ENCODE data around the gene RELL2. TPM values are rescaled to one million over a fixed set of nuclear protein-coding genes. Genes with fewer than 3 reads are reported as not detected.

RELL2 gene
- total RNA-seq, 4 donors from 2014 or later: 8.0 to 13.2 (median 10.6) TPM

GRCh38 chr5:141623611-141624010 lies 13.2 kb upstream of the RELL2 start:
- Histone ChIP-seq H3K4me3 (no peak overlapping the region), H3K4me1 (no peaks in the 10 kb centered on the region), H3K36me3 (peaks cover 0 to 76% (median 0%) of the 10 kb centered on the region in 3 donors), H3K27me3 (no peaks in the 10 kb centered on the region), H3K9me3 (no peaks in the 10 kb centered on the region), H3K27ac (peak overlapping the region in 3 of 4 donors; percentile 45 to 55 (median 49))
- DNase-seq: no peak
- TF ChIP-seq POLR2A (IDR thresholded peaks at IDR 0.05) (no peak), CTCF (IDR thresholded peaks at IDR 0.05) (no peak)

- no peak overlapping the region for H3K4me3 ChIP-seq
- H3K27me3 ChIP-seq: no peaks in the 10 kb centered on the region
- H3K4me1 ChIP-seq: no peaks in the 10 kb centered on the region
- no peak overlapping the region for H3K27ac ChIP-seq
- no peak for DNase-seq
- H3K9me3 ChIP-seq: no peaks in the 10 kb centered on the region
- H3K36me3 ChIP-seq: peaks cover 0 to 62% (median 0%) of the 10 kb centered on the region in 3 donors
- no peak for TF ChIP-seq CTCF (IDR thresholded peaks at IDR 0.05)
- no peak for TF ChIP-seq POLR2A (IDR thresholded peaks at IDR 0.05)
Observed at GRCh38 chr5:141628175-141628788, 8.5 kb upstream of the RELL2 start.

- no peak for TF ChIP-seq POLR2A (IDR thresholded peaks at IDR 0.05)
- no peak for TF ChIP-seq CTCF (IDR thresholded peaks at IDR 0.05)
- Histone ChIP-seq H3K4me3 (no peak overlapping the region), H3K9me3 (no peaks in the 10 kb centered on the region), H3K4me1 (peaks cover 0 to 11% (median 3%) of the 10 kb centered on the region in 4 donors), H3K27ac (no peak overlapping the region), H3K36me3 (peaks cover 0 to 42% (median 0%) of the 10 kb centered on the region in 3 donors), H3K27me3 (no peaks in the 10 kb centered on the region)
- DNase-seq: no peak
Observed at GRCh38 chr5:141630570-141631140, 6.1 kb upstream of the RELL2 start.

GRCh38 chr5:141632650-141633049 lies 4.1 kb upstream of the RELL2 start:
- Histone ChIP-seq H3K4me3 (no peak overlapping the region), H3K4me1 (peaks cover 0 to 15% (median 8%) of the 10 kb centered on the region in 4 donors), H3K27ac (no peak overlapping the region), H3K9me3 (no peaks in the 10 kb centered on the region), H3K36me3 (peaks cover 0 to 24% (median 0%) of the 10 kb centered on the region in 3 donors), H3K27me3 (no peaks in the 10 kb centered on the region)
- TF ChIP-seq CTCF (IDR thresholded peaks at IDR 0.05): no peak
- no peak for TF ChIP-seq POLR2A (IDR thresholded peaks at IDR 0.05)
- DNase-seq: no peak

GRCh38 chr5:141633871-141634561 lies 2.8 kb upstream of the RELL2 start:
- Histone ChIP-seq H3K4me1 (peaks cover 0 to 15% (median 8%) of the 10 kb centered on the region in 4 donors), H3K4me3 (no peak overlapping the region), H3K27ac (no peak overlapping the region), H3K36me3 (peaks cover 0 to 11% (median 0%) of the 10 kb centered on the region in 3 donors), H3K27me3 (no peaks in the 10 kb centered on the region), H3K9me3 (no peaks in the 10 kb centered on the region)
- TF ChIP-seq POLR2A (IDR thresholded peaks at IDR 0.05) (no peak), CTCF (IDR thresholded peaks at IDR 0.05) (no peak)
- no peak for DNase-seq
